ENCODE results near the gene PTGES.

- TF ChIP-seq USF1 (IDR thresholded peaks at IDR 0.05): no peak
- TF ChIP-seq CEBPB (IDR thresholded peaks at IDR 0.05): no peak
- TF ChIP-seq EP300 (IDR thresholded peaks at IDR 0.05; ENCODE audit: borderline replicate concordance): no peak
- TF ChIP-seq NFIC (IDR thresholded peaks at IDR 0.05): no peak
- no peak for TF ChIP-seq RAD21 (IDR thresholded peaks at IDR 0.05; ENCODE audit: low read depth)
These were observed at the start of gene PTGES for GRCh38 chr9:129752900-129753729.

Data from Ishikawa (cell line).